Activated CD8-positive, alpha-beta memory T cell treated with anti-CD3 and anti-CD28 coated beads, Interleukin-2, amount 50 U/mL, for 1 hour (primary cell): ENCODE data around the gene NRIP3.

Source experiments
- DNase-seq: peaks from one replicate; pipeline ENCODE4 v3.0.0-alpha.2; 2020; ENCODE audit errors: extremely low read depth

Gene NRIP3

GRCh38 chr11:8932564-8933180 is 71.1 kb downstream of the NRIP3 start, which contains the start of gene C11orf16:
TSS of gene C11orf16 (minus strand) at chr11:8932947. CDS start at chr11:8932308, 639 bp downstream.
- no peak for DNase-seq
